SK-N-MC (cell line): ENCODE results near the gene ZNF892.

Experiments used
- EZH2 ChIP-seq: fragments of 200-600 bp; sonication (generic); IDR thresholded peaks from one replicate; pipeline ENCODE4 v1.6.1; 2017; ENCODE audit warnings: antibody characterized with exemption
- FOXP2 ChIP-seq: optimal IDR thresholded peaks from 2 replicates; pipeline ENCODE3; 2011; ENCODE audit warnings: mild to moderate bottlenecking, moderate library complexity; ENCODE audit not compliant: insufficient read depth; ENCODE audit errors: extremely low read length, control extremely low read depth
- POLR2AphosphoS5 ChIP-seq: IDR thresholded peaks from 2 replicates; pipeline ENCODE4 v1.6.1; 2012; ENCODE audit warnings: mild to moderate bottlenecking, low read depth, low read length, borderline replicate concordance

DNA sequence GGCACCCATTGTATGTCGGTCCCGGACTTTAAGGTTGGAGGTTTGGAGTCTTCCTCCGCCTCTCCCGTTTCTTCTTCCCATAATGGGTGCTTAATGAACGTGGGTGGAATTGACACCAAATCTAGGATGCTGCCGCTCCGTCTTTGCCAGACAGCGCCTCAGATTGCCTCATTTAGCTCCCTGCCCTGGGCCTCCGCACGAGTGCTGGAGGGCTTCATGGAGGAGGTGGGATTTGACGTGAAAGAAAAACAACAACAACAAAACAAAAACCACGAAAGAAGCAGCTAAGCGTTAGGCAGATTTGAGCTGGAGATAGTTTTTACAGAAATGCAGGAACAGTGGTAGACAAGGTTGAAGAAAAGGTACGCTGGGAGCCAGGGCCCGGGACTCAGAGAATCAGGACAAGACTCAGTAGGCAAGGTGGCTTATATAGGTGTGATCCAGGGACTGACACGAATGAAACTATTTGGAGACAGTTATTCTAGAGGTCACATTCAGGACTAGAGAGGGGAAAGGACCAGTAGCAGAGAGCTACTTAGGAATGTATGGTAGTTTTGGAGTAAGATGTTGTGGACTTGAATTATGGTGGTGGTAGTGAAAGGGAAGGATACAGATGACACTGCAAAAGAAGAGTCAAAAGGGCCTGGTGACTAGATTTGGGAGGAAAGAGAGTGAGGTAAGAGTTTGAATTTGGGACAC is 41.1 kb upstream of the ZNF892 start:
- TF ChIP-seq POLR2AphosphoS5 (no peak), EZH2 (no peak), FOXP2 (no peak)
